Osteocyte (in vitro differentiated cells): Measurements from ENCODE around the gene HSPA1L. TPM values are rescaled to one million over a fixed set of nuclear protein-coding genes. Genes with fewer than 3 reads are reported as not detected.
A peak's percentile ranks its signal among the peaks of the same experiment; 100 is the strongest.
"Not testable (repeated sequence)": the region's sequence is repeated elsewhere in the genome, so short reads cannot be mapped to it uniquely, and the experiment has no call there.

ENCODE experiments used
- DNase-seq: peaks from one replicate; pipeline ENCODE4 v3.0.0; 2021; ENCODE audit warnings: mixed read lengths; ENCODE audit not compliant: unreplicated experiment; ENCODE audit errors: extremely low spot score
- H3K27ac Mint-ChIP-seq: one replicate; pipeline ENCODE4 v1.8.0; 2021; ENCODE audit warnings: mild to moderate bottlenecking, mixed read lengths; ENCODE audit not compliant: unreplicated experiment
- H3K27me3 Mint-ChIP-seq: one replicate; pipeline ENCODE4 v1.8.0; 2021; ENCODE audit warnings: mixed read lengths; ENCODE audit not compliant: unreplicated experiment
- H3K36me3 Mint-ChIP-seq: one replicate; pipeline ENCODE4 v1.8.0; 2021; ENCODE audit warnings: mixed read lengths; ENCODE audit not compliant: unreplicated experiment
- H3K4me1 Mint-ChIP-seq: one replicate; pipeline ENCODE4 v1.8.0; 2021; ENCODE audit warnings: mixed read lengths; ENCODE audit not compliant: unreplicated experiment
- H3K4me3 Mint-ChIP-seq: one replicate; pipeline ENCODE4 v1.8.0; 2021; ENCODE audit warnings: mild to moderate bottlenecking, moderate library complexity, mixed read lengths; ENCODE audit not compliant: unreplicated experiment
- H3K9me3 Mint-ChIP-seq: one replicate; pipeline ENCODE4 v1.8.0; 2021; ENCODE audit warnings: mixed read lengths; ENCODE audit not compliant: unreplicated experiment
- CTCF ChIP-seq: fragments of 200-600 bp; sonication (generic); IDR thresholded peaks from 2 replicates; pipeline ENCODE4 v1.5.0; 2021; ENCODE audit warnings: antibody characterized with exemption, mild to moderate bottlenecking, moderate library complexity
- total RNA-seq: library from RNA; stranded (reverse); gene quantifications from 2 replicates; pipeline ENCODE4 v1.2.1, GENCODE V29; 2021

HSPA1L gene
- total RNA-seq, 1 donor from 2014 or later, result 1.7 TPM

- Mint-ChIP-seq H3K36me3 (peaks cover 38% of the 10 kb centered on the region), H3K4me3 (no peak overlapping the region), H3K9me3 (no peaks in the 10 kb centered on the region), H3K4me1 (peaks cover 42% of the 10 kb centered on the region), H3K27ac (peak overlapping the region; percentile 23), H3K27me3 (no peaks in the 10 kb centered on the region)
- no peak for TF ChIP-seq CTCF
- DNase-seq, result no peak
Observed at GRCh38 chr6:31838968-31839367, 23.9 kb upstream of the HSPA1L start.

DNA sequence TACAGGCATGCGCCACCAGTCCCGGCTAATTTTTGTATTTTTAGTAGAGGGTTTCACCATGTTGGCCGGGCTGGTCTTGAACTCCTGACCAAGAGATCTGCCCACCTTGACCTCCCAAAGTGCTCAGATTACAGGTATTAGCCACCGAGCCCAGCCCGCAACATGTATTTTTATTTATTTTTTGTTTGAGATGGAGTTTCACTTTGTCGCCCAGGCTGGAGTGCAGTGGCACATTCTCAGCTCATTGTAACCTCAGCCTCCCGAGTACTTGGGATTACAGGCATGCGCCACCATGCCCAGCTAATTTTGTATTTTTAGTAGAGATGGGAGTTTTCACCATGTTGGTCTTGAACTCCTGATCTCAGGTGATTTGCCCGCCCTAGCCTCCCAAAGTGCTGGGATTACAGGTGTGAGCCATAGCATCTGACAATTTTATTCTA lies 23.1 kb upstream of the HSPA1L start:
- not testable (repeated sequence) for H3K27me3 Mint-ChIP-seq, H3K27ac Mint-ChIP-seq, DNase-seq, H3K9me3 Mint-ChIP-seq
- peak overlapping the region; percentile 98 for H3K4me3 Mint-ChIP-seq
- peaks cover 38% of the 10 kb centered on the region for H3K36me3 Mint-ChIP-seq
- peaks cover 42% of the 10 kb centered on the region for H3K4me1 Mint-ChIP-seq

- no peaks in the 10 kb centered on the region for H3K9me3 Mint-ChIP-seq
- H3K27me3 Mint-ChIP-seq, result no peaks in the 10 kb centered on the region
- peak overlapping the region; percentile 98 for H3K4me3 Mint-ChIP-seq
- TF ChIP-seq CTCF, result no peak
- H3K36me3 Mint-ChIP-seq, result peaks cover 38% of the 10 kb centered on the region
- H3K4me1 Mint-ChIP-seq, result peaks cover 42% of the 10 kb centered on the region
- H3K27ac Mint-ChIP-seq, result peak overlapping the region; percentile 99
- DNase-seq, result no peak
Observed at GRCh38 chr6:31837369-31838113, 22.5 kb upstream of the HSPA1L start.

DNA sequence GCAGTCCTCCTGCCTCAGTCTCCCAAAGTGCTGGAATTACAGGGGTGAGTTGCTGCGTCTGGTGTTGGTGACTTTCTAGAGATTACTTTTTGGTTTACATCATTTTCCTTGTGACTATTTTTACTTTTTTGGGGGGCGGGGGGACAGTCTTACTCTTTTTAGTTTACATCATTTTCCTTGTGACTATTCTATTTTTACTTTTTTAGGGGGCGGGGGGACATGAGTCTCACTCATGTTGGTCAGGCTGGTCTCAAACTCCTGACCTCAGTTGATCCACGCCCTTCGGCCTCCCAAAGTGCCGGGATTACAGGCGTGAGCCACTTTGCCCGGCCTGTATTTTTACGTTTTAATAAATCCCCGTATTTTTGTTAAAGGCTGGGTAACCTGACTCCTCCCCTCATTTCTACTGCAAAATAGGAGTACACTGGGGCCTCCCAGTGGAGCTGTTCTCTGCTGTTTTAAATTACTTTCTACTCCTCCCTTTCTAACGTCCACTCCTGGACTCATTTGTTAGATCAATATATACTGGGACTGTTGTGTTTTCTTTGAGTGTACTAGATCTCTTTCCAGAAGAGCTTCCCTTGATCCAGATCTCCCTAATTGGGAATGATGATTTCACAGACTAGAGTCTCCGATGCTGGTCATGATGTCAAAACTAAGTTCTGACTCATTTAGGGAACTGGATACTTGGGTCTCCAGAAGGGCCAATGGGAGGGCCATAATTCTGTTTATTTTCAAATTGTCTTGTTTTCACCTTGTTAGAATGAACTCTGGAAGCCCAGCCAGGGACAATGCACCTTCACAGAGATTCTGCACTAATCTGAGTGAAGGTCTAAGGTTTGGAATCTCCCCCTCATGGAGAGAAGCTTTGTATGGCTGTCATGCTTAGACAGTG lies 21.6 kb upstream of the HSPA1L start:
- H3K27me3 Mint-ChIP-seq, result no peaks in the 10 kb centered on the region
- no peaks in the 10 kb centered on the region for H3K9me3 Mint-ChIP-seq
- peak overlapping the region; percentile 99 for H3K27ac Mint-ChIP-seq
- H3K36me3 Mint-ChIP-seq, result peaks cover 37% of the 10 kb centered on the region
- TF ChIP-seq CTCF, result peak; percentile 29
- no peak for DNase-seq
- peaks cover 42% of the 10 kb centered on the region for H3K4me1 Mint-ChIP-seq
- H3K4me3 Mint-ChIP-seq, result peak overlapping the region; percentile 98

DNA sequence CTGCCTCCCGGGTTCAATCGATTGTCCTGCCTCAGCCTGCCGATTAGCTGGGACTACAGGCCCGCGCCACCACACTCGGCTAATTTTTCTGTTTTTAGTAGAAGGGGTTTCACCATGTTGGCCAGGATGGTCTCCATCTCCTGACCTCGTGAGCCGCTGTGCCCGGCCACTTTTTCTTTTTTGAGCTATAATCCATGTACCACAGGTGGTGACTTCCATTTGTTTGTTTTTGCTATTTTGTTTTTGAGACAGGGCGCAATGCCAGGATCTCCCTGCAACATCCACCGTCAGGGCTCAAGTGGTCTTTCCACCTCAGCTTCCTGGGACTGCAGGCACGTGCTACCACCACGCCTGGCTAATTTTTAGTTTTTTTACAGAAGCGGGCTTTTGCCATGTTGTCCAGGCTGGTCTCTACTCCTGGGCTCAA lies 21.0 kb upstream of the HSPA1L start:
- Mint-ChIP-seq H3K9me3 (no peaks in the 10 kb centered on the region), H3K4me1 (peaks cover 45% of the 10 kb centered on the region), H3K27ac (peak overlapping the region; percentile 99), H3K4me3 (peak overlapping the region; percentile 98), H3K27me3 (no peaks in the 10 kb centered on the region), H3K36me3 (peaks cover 33% of the 10 kb centered on the region)
- TF ChIP-seq CTCF, result no peak
- DNase-seq, result no peak
